Smooth muscle cell (in vitro differentiated cells): Measurements from ENCODE around the gene SETX. TPM values are rescaled to one million over a fixed set of nuclear protein-coding genes. Genes with fewer than 3 reads are reported as not detected.

Experiments used
- DNase-seq: peaks from one replicate; lab custom pipeline; 2025; ENCODE audit not compliant: unreplicated experiment; lab: John Stamatoyannopoulos, UW
- H2AFZ ChIP-seq: fragments of 200-600 bp; sonication (generic); 2 replicates; pipeline ENCODE4 v1.6.0; 2016; ENCODE audit warnings: antibody characterized with exemption, low read depth, mild to moderate bottlenecking
- H3F3A ChIP-seq: fragments of 200-600 bp; sonication (generic); 2 replicates; pipeline ENCODE4 v1.6.0; 2017; ENCODE audit warnings: antibody characterized with exemption, low read depth
- H3K27ac ChIP-seq: fragments of 200-600 bp; sonication (generic); 2 replicates; pipeline ENCODE4 v1.5.1; 2016; ENCODE audit warnings: low read depth, mild to moderate bottlenecking
- H3K27me3 ChIP-seq: fragments of 200-600 bp; sonication (generic); 2 replicates; pipeline ENCODE4 v1.6.1; 2016; ENCODE audit warnings: low read depth, mild to moderate bottlenecking
- H3K36me3 ChIP-seq: fragments of 200-600 bp; sonication (generic); 2 replicates; pipeline ENCODE4 v1.5.1; 2016; ENCODE audit warnings: low read depth
- H3K4me1 ChIP-seq: fragments of 200-600 bp; sonication (generic); 2 replicates; pipeline ENCODE4 v1.5.1; 2016; ENCODE audit warnings: low read depth
- H3K4me2 ChIP-seq: fragments of 200-600 bp; sonication (generic); 2 replicates; pipeline ENCODE4 v1.6.0; 2016; ENCODE audit warnings: mild to moderate bottlenecking
- H3K4me3 ChIP-seq: fragments of 200-600 bp; sonication (generic); 2 replicates; pipeline ENCODE4 v1.5.1; 2016; ENCODE audit warnings: mild to moderate bottlenecking
- H3K79me2 ChIP-seq: fragments of 200-600 bp; sonication (generic); 2 replicates; pipeline ENCODE4 v1.6.0; 2016; ENCODE audit warnings: low read depth, mild to moderate bottlenecking
- H3K9ac ChIP-seq: fragments of 200-600 bp; sonication (generic); 2 replicates; pipeline ENCODE4 v1.6.0; 2016; ENCODE audit warnings: low read depth
- H3K9me3 ChIP-seq: fragments of 200-600 bp; sonication (generic); replicated peaks from 2 replicates; pipeline ENCODE4 v1.5.1; 2016; ENCODE audit warnings: low read depth
- H4K20me1 ChIP-seq: fragments of 200-600 bp; sonication (generic); 2 replicates; pipeline ENCODE4 v1.6.0; 2016; ENCODE audit warnings: low read depth
- CTCF ChIP-seq: fragments of 200-600 bp; sonication (generic); IDR thresholded peaks from 2 replicates; pipeline ENCODE4 v1.5.1; 2017; ENCODE audit warnings: borderline replicate concordance, mild to moderate bottlenecking, antibody characterized with exemption; ENCODE audit not compliant: insufficient read depth, poor library complexity, severe bottlenecking
- WGBS: methylation state at CpG from one replicate; pipeline ENCODE4 v1.1.7; 2016; ENCODE audit warnings: low lambda C conversion rate; 5-methylcytosine and 5-hydroxymethylcytosine counted together
- polyA plus RNA-seq: library from polyadenylated mRNA; unstranded; fragments of >200 nt; fragmentation: Nextera tagmentation; extraction: Ambion mirVana; gene quantifications from 2 replicates; pipeline ENCODE4 v1.2.1, GENCODE V29; 2016
- total RNA-seq: library from RNA; depleted of rRNA; stranded (reverse); fragments of >200 nt; gene quantifications from 2 replicates; pipeline ENCODE4 v1.2.3, GENCODE V29; 2014

Gene SETX
- total and polyA plus RNA-seq, 2 experiments from 2014 or later, result 11.4 to 50.9 TPM

- no peak overlapping the region for H3K9ac ChIP-seq
- H3K36me3 ChIP-seq, result no peaks in the 10 kb centered on the region
- H3K27ac ChIP-seq, result no peak overlapping the region
- no peaks in the 10 kb centered on the region for H3K79me2 ChIP-seq
- peaks cover 77% of the 10 kb centered on the region for H3K27me3 ChIP-seq
- 7% methylated on average over 33 of the region's 63 CpGs for WGBS
- peaks cover 7% of the 10 kb centered on the region for H3K4me1 ChIP-seq
- no peaks in the 10 kb centered on the region for H4K20me1 ChIP-seq
- DNase-seq, result peak; percentile 70
- peak overlapping the region; percentile 93 for H3K4me2 ChIP-seq
- no peak for TF ChIP-seq CTCF
- H3K9me3 ChIP-seq, result no peaks in the 10 kb centered on the region
- H2AFZ ChIP-seq, result no peak overlapping the region
- peak overlapping the region; percentile 66 for H3K4me3 ChIP-seq
- no peaks in the 10 kb centered on the region for H3F3A ChIP-seq
These were observed 113.8 kb downstream of the SETX start for GRCh38 chr9:132240841-132241482.

GRCh38 chr9:132239999-132240840 is 114.6 kb downstream of the SETX start:
- no peaks in the 10 kb centered on the region for H4K20me1 ChIP-seq
- peaks cover 77% of the 10 kb centered on the region for H3K27me3 ChIP-seq
- no peak overlapping the region for H3K9ac ChIP-seq
- no peaks in the 10 kb centered on the region for H3K36me3 ChIP-seq
- no peak for TF ChIP-seq CTCF
- peak overlapping the region; percentile 93 for H3K4me2 ChIP-seq
- H3K79me2 ChIP-seq, result no peaks in the 10 kb centered on the region
- no peaks in the 10 kb centered on the region for H3F3A ChIP-seq
- peaks cover 7% of the 10 kb centered on the region for H3K4me1 ChIP-seq
- peak overlapping the region; percentile 66 for H3K4me3 ChIP-seq
- 56% methylated on average over 21 of the region's 21 CpGs for WGBS
- H3K27ac ChIP-seq, result no peak overlapping the region
- no peak for DNase-seq
- no peak overlapping the region for H2AFZ ChIP-seq
- no peaks in the 10 kb centered on the region for H3K9me3 ChIP-seq

GRCh38 chr9:132239518-132239917 is 115.3 kb downstream of the SETX start:
- 57% methylated on average over 3 of the region's 3 CpGs for WGBS

More at GRCh38 chr9:132239518-132239917, 115.3 kb downstream of the SETX start:
- H3K4me2 ChIP-seq, result no peak overlapping the region
- no peak overlapping the region for H3K4me3 ChIP-seq
- H3F3A ChIP-seq, result no peaks in the 10 kb centered on the region
- H3K9me3 ChIP-seq, result no peaks in the 10 kb centered on the region
- peaks cover 73% of the 10 kb centered on the region for H3K27me3 ChIP-seq
- H3K79me2 ChIP-seq, result no peaks in the 10 kb centered on the region
- peaks cover 7% of the 10 kb centered on the region for H3K4me1 ChIP-seq
- no peak for DNase-seq
- no peak overlapping the region for H3K9ac ChIP-seq
- no peak overlapping the region for H3K27ac ChIP-seq
- TF ChIP-seq CTCF, result no peak
- H4K20me1 ChIP-seq, result no peaks in the 10 kb centered on the region
- H3K36me3 ChIP-seq, result no peaks in the 10 kb centered on the region
- no peak overlapping the region for H2AFZ ChIP-seq
